Thyroid gland (tissue), 4 donors: ENCODE data around the gene ARSI.

Experiments
- CTCF ChIP-seq, 6 experiments: fragments of 200-600 bp in 3 of 6; fragments of 450-650 bp in 3 of 6; sonication (generic) in 3 of 6; IDR thresholded peaks; one replicate each; pipeline ENCODE4 v1.5.1; 2016 to 2019; ENCODE audit warnings: antibody characterized with exemption in 6 of 6, mild to moderate bottlenecking in 2 of 6, inconsistent platforms in 1 of 6, moderate library complexity in 1 of 6
- POLR2A ChIP-seq, 2 donors: fragments of 450-650 bp; IDR thresholded peaks; one replicate each; pipeline ENCODE4 v1.6.1; 2017; ENCODE audit warnings: antibody characterized with exemption in 2 of 2, mild to moderate bottlenecking in 2 of 2, moderate library complexity in 1 of 2

GRCh38 chr5:150318613-150319483 is 16.1 kb upstream of the ARSI start:
- no peak for TF ChIP-seq CTCF (IDR thresholded peaks at IDR 0.05)
- no peak for TF ChIP-seq POLR2A (IDR thresholded peaks at IDR 0.05)
